HG03442 (cell line): ENCODE data around the gene ERG28.
"Not testable (repeated sequence)": the region's sequence is repeated elsewhere in the genome, so short reads cannot be mapped to it uniquely, and the experiment has no call there.

Experiments used
- ATAC-seq: cut with Tn5 transposase; IDR thresholded peaks from one replicate; pipeline ENCODE4 v1.9.1; 2021; ENCODE audit warnings: mild to moderate bottlenecking, moderate library complexity; ENCODE audit not compliant: unreplicated experiment

ERG28 gene, protein sequence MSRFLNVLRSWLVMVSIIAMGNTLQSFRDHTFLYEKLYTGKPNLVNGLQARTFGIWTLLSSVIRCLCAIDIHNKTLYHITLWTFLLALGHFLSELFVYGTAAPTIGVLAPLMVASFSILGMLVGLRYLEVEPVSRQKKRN

DNA sequence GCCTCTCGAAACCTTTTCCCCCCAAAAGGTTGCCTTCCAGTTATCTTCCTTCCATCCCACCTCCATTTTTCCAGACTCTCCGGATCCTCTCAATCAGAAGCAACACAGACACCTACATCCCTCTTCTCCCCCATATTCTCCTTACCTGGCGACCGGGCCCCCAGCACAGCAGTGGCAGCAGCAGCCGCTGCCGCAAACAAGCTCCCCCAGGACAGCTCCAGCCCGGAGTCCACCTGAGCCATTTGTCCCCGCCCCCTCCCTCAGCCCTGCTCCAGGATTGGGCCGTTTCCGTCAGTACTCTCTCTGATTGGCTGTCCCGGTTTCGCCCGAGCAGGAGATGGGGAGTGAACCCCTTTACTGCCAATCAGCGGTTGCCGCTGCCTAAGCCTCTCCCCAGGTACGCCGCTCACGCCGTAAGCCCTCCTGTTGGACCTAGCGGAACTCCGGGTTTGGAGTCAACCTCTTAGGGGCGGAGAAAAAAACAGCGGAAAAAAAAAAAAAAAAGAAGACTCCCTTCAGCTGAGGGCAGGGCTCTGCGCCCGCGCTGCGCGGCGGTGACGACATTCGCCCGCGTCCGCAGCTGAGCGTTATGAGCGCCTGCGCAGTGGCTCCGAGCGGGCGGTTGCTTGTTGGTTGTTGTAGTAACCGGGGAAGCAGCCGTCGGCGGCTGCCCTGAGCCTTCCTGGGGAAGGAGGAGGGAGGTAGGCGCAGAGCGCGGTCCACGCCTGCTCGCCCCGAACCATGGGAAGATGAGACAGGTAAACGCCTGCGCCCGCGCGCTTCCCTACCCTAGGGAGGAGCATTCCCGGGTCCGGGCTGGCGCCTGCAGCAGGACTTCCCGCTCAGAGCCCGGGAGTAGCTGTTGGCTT is at the start of gene ERG28, which contains the start of gene TTLL5:
Gene ERG28 (minus strand): TSS at position 247 of the 869 bp plus-strand sequence. CDS start 3,374 bp downstream, outside the sequence.
Gene TTLL5 (plus strand): TSS at position 617 of the 869 bp plus-strand sequence. CDS start 1,904 bp downstream, outside the sequence.
- peak; percentile 91 for ATAC-seq

- ATAC-seq, result no peak
These were observed 48.6 kb upstream of the ERG28 start for GRCh38 chr14:75709207-75709812.

GRCh38 chr14:75705014-75705413 is 44.3 kb upstream of the ERG28 start:
- no peak for ATAC-seq

- no peak for ATAC-seq
These were observed 42.8 kb upstream of the ERG28 start for GRCh38 chr14:75703467-75703866.

DNA sequence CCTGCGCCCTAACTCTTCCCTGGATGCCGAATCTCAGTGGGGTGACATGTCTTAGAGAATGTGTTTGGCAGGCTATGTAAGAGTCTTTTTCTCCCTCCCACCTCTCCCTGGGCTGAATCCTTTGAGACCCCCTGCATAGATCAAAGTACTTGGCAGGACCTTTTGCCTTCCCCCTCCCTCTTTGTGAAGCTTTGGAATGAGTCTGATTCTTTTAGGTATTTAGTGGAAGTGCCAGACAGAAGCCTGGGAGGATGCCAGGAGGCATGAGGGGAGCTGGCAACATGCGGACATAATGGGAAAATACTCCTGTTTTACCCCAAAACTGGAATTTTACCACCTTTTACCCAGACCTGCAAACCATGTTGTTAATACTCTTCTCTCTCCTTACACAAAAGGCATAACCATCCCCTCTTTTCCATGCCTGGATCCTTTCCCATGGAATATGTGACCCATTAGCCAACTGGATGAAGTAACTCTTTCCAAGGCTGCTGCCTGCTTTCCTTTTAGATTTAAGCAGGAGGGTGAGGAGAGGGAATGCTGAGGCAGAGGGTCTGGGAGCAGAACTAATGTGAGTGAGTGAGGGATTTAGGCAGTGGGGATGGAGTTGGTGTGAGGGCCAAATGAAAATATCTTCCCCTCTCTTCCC is 42.1 kb upstream of the ERG28 start:
- ATAC-seq, result no peak

GRCh38 chr14:75702122-75702521 is 41.4 kb upstream of the ERG28 start:
- no peak for ATAC-seq

GRCh38 chr14:75700295-75700694 is 39.6 kb upstream of the ERG28 start:
- ATAC-seq, result no peak

DNA sequence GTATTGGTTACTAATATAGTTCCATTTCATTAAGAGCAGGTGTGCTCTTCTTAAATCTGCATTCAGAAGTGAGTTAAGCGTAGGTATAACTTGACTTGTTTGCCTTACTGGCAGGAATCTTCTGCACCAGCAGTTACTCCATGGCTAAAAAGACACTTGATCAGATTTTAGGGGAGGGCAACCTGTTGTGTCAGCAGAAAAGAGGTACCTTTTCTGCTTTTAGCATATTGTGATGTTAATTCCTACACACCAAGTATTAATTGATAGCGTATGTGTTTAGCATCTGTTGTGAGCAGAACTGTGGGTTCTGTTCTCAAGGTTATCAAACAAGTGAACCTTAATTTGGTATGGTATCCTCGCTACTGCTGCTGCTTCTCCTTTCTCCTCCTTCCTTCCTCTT is 38.7 kb upstream of the ERG28 start:
- no peak for ATAC-seq

- no peak for ATAC-seq
These were observed 37.2 kb upstream of the ERG28 start for GRCh38 chr14:75697918-75698317.

GRCh38 chr14:75697386-75697785 is 36.7 kb upstream of the ERG28 start:
- no peak for ATAC-seq

DNA sequence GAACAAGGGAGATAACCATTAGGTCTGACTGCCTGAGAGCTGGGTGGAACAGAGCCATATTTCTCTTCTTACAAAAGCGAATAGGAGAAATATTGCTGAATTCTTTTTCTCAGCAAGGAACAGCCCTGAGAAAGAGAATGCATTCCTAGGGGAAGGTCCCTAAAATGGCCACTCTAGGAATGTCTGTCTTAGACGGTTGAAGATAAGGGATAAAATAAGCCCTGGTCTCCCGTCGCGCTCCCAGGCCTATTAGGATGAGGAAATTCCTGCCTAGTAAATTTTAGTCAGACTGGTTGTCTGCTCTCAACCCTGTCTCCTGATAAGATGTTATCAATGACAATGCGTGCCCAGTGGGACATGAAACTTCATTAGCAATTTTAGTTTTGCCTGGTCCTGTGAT is 34.3 kb upstream of the ERG28 start:
- ATAC-seq, result not testable (repeated sequence)

DNA sequence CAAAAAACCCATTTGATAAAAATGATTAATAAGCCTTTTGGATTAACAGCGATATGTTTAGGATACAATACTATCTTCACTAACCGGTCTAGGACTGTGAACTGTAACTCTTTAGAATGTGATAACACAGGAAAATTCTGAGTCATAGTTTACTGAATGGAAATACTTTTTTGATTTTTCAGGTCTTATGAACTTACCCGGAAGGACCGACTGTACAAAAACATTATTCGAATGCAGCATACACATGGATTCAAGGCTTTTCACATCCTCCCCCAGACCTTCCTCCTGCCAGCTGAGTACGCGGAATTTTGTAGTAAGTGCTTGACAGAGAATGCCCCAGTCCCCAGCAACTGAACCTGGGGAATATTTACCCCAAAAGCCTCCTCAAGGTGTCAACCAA is 29.3 kb upstream of the ERG28 start:
- ATAC-seq, result no peak

GRCh38 chr14:75689012-75689411 is 28.3 kb upstream of the ERG28 start:
- ATAC-seq, result no peak

DNA sequence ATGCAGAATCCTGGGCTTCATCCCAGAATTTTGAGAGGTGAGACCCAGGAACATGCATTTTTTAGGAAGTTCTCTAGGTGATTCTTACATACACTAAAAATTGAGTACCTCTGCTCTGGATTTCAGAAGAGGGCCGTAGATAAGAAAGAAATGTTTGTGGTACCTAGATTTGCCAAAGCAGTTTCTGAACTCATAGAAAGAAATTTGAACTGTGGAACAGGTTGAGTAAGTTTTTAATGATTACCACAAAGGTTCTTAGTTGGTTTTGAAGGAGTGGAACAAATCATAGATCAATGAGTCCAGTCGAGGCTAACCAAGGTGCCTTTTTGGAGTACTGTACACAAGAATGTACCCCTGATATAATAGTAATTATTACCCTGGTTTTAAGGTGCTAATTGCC is 25.2 kb upstream of the ERG28 start:
- ATAC-seq, result no peak

DNA sequence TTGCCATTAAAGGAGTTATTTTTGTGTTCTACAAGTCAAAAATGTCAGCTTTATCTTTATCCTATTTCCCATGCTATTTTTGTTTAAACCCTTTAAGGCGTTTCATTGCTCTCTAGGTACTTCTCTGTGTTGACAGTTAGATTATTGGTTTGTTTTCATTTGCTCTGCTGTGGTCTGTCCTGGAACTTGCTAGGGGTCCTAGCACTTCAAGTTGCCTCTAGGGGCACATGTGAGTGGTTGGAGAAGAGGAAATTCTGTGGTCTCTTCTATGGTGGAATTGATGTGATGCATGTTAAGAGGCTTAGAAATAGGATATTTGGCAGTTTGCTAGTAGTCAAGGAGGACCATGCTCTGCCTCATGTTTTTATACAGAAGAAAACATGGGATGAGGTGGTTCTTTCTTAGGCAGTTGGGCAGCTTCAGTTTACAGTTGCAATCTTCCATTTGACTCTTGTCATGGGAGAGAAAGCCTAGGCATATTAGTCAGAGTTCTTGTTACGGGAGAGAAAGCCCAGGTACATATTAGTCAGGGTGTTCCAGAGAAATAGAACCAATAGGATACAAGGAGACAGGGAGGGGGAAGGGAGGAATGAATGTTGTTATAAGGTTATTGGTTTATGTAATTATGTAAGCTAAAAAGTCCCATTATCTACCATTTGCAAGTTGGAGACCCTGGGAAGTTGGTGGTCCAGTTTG is 14.7 kb upstream of the ERG28 start:
- ATAC-seq, result no peak

GRCh38 chr14:75673345-75674035 is 12.8 kb upstream of the ERG28 start:
- ATAC-seq, result no peak

GRCh38 chr14:75672605-75673192 is 12.0 kb upstream of the ERG28 start:
- no peak for ATAC-seq

GRCh38 chr14:75667099-75667765 is 6.6 kb upstream of the ERG28 start:
- ATAC-seq, result no peak

DNA sequence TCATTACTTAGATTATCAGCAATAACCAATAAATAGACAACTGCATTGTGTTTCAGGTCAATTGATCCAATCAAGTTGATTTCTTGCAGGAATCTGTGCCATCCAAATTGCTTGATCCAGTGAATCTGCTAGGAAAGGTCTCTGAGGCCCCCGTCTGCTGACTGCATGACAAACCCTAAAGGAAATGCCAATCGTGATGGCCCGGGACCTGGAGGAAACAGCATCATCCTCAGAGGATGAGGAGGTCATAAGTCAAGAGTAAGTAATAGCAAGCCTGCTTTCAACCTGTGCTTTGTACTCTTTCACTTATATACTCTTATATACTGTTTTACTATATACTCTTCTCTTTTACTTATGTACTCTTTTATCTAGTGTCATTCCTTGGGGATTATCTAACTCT is 2.3 kb upstream of the ERG28 start:
- no peak for ATAC-seq
